Kidney capillary endothelial cell (primary cell): ENCODE measurements around the gene MYO18B.
"Not testable (repeated sequence)": the region's sequence is repeated elsewhere in the genome, so short reads cannot be mapped to it uniquely, and the experiment has no call there.

Experiments
- DNase-seq: peaks from one replicate; pipeline ENCODE4 v3.0.0-alpha.2; 2018; ENCODE audit warnings: low spot score

MYO18B gene

GRCh38 chr22:25741692-25742626 lies at the start of gene MYO18B:
MYO18B (plus strand) TSS chr22:25742188; CDS start chr22:25761093, 18,905 bp downstream.
- no peak for DNase-seq

- DNase-seq, result no peak
These were observed 49.4 kb upstream of the MYO18B start for GRCh38 chr22:25692397-25693267.

- no peak for DNase-seq
These were observed 48.8 kb upstream of the MYO18B start for GRCh38 chr22:25693268-25693565.

- no peak for DNase-seq
These were observed 47.6 kb upstream of the MYO18B start for GRCh38 chr22:25694196-25694907.

- DNase-seq, result no peak
These were observed 46.8 kb upstream of the MYO18B start for GRCh38 chr22:25695146-25695545.

GRCh38 chr22:25696763-25697162 lies 45.2 kb upstream of the MYO18B start:
- DNase-seq, result no peak

GRCh38 chr22:25697181-25697664 lies 44.8 kb upstream of the MYO18B start:
- DNase-seq, result no peak

- DNase-seq, result no peak
These were observed 44.0 kb upstream of the MYO18B start for GRCh38 chr22:25697978-25698377.

- DNase-seq, result no peak
These were observed 43.5 kb upstream of the MYO18B start for GRCh38 chr22:25698461-25698860.

- no peak for DNase-seq
These were observed 43.0 kb upstream of the MYO18B start for GRCh38 chr22:25698978-25699377.

GRCh38 chr22:25701056-25701780 lies 40.8 kb upstream of the MYO18B start:
- no peak for DNase-seq

- DNase-seq, result peak; percentile 32
These were observed 39.9 kb upstream of the MYO18B start for GRCh38 chr22:25702040-25702439.

GRCh38 chr22:25702571-25703167 lies 39.3 kb upstream of the MYO18B start:
- DNase-seq, result no peak

GRCh38 chr22:25704701-25705100 lies 37.3 kb upstream of the MYO18B start:
- DNase-seq, result no peak

- no peak for DNase-seq
These were observed 35.8 kb upstream of the MYO18B start for GRCh38 chr22:25706197-25706596.

GRCh38 chr22:25708430-25708829 lies 33.6 kb upstream of the MYO18B start:
- DNase-seq, result not testable (repeated sequence)

- DNase-seq, result no peak
These were observed 32.2 kb upstream of the MYO18B start for GRCh38 chr22:25709758-25710157.

- DNase-seq, result no peak
These were observed 31.5 kb upstream of the MYO18B start for GRCh38 chr22:25710501-25710900.

GRCh38 chr22:25711491-25711890 lies 30.5 kb upstream of the MYO18B start:
- no peak for DNase-seq

- DNase-seq, result no peak
These were observed 29.2 kb upstream of the MYO18B start for GRCh38 chr22:25712661-25713400.
